HG03060 (cell line): ENCODE data around the gene TP53I13.

Source experiments
- ATAC-seq: cut with Tn5 transposase; IDR thresholded peaks from one replicate; pipeline ENCODE4 v1.9.1; 2021; ENCODE audit warnings: low read depth, moderate number of reproducible peaks; ENCODE audit not compliant: unreplicated experiment

TP53I13 gene

GRCh38 chr17:29566473-29567303 lies 1.8 kb upstream of the TP53I13 start, which contains the start of gene ABHD15:
ABHD15 (minus strand) TSS chr17:29567037; CDS start chr17:29566966, 71 bp downstream.
- no peak for ATAC-seq

- no peak for ATAC-seq
Observed at GRCh38 chr17:29567304-29567553, 1.3 kb upstream of the TP53I13 start.

- ATAC-seq = no peak
Observed at GRCh38 chr17:29567554-29568330, 759 bp upstream of the TP53I13 start.

- no peak for ATAC-seq
Observed at GRCh38 chr17:29569245-29569950, 897 bp downstream of the TP53I13 start.

- no peak for ATAC-seq
Observed at GRCh38 chr17:29570521-29570920, 2.0 kb downstream of the TP53I13 start.

GRCh38 chr17:29571486-29571882 lies 3.0 kb downstream of the TP53I13 start:
- no peak for ATAC-seq

GRCh38 chr17:29571883-29572681 lies 3.6 kb downstream of the TP53I13 start:
- no peak for ATAC-seq

- no peak for ATAC-seq
Observed at GRCh38 chr17:29572691-29573557, 4.4 kb downstream of the TP53I13 start.

- no peak for ATAC-seq
Observed at GRCh38 chr17:29573558-29573869, 5.0 kb downstream of the TP53I13 start.

GRCh38 chr17:29573871-29574731 lies 5.6 kb downstream of the TP53I13 start:
- no peak for ATAC-seq

- ATAC-seq = no peak
Observed at GRCh38 chr17:29574732-29575510, 6.4 kb downstream of the TP53I13 start.

- ATAC-seq = no peak
Observed at GRCh38 chr17:29575511-29576213, 7.2 kb downstream of the TP53I13 start.

GRCh38 chr17:29576214-29577000 lies 7.9 kb downstream of the TP53I13 start:
- ATAC-seq = no peak

GRCh38 chr17:29577001-29577370 lies 8.5 kb downstream of the TP53I13 start:
- ATAC-seq = no peak

GRCh38 chr17:29577385-29578211 lies 9.1 kb downstream of the TP53I13 start:
- ATAC-seq = no peak
